Osteoblast (primary cell): ENCODE measurements around the gene OGFRL1. TPM values are rescaled to one million over a fixed set of nuclear protein-coding genes. Genes with fewer than 3 reads are reported as not detected.
A peak's percentile ranks its signal among the peaks of the same experiment; 100 is the strongest.

Experiments used
- DNase-seq: peaks from one replicate; pipeline ENCODE4 v3.0.0; 2011; ENCODE audit warnings: low spot score, mixed read lengths; ENCODE audit not compliant: insufficient read length; ENCODE audit errors: missing footprints
- H2AFZ ChIP-seq: 2 replicates; pipeline ENCODE4 v1.6.0; 2011; ENCODE audit warnings: mild to moderate bottlenecking, low read length
- H3K27ac ChIP-seq: 2 replicates; pipeline ENCODE4 v1.5.1; 2011; ENCODE audit warnings: mild to moderate bottlenecking, low read depth, low read length, moderate library complexity
- H3K27me3 ChIP-seq: 2 replicates; pipeline ENCODE4 v1.6.0; 2012; ENCODE audit warnings: mild to moderate bottlenecking, control low read depth, inconsistent platforms, low read length, moderate library complexity; ENCODE audit not compliant: insufficient read depth
- H3K36me3 ChIP-seq: 2 replicates; pipeline ENCODE4 v1.5.1; 2011; ENCODE audit warnings: mild to moderate bottlenecking, low read length, control low read depth, moderate library complexity; ENCODE audit not compliant: insufficient read depth
- H3K4me1 ChIP-seq: 2 replicates; pipeline ENCODE4 v1.5.1; 2011; ENCODE audit warnings: mild to moderate bottlenecking, low read length, control low read depth, moderate library complexity; ENCODE audit not compliant: insufficient read depth
- H3K4me2 ChIP-seq: 2 replicates; pipeline ENCODE4 v1.6.0; 2011; ENCODE audit warnings: mild to moderate bottlenecking, low read length; ENCODE audit not compliant: insufficient read depth
- H3K4me3 ChIP-seq: fragments of 200-600 bp; sonication (generic); 3 replicates; pipeline ENCODE4 v1.5.1; 2012; ENCODE audit warnings: mild to moderate bottlenecking, low read length, inconsistent platforms; ENCODE audit not compliant: insufficient read depth
- H3K79me2 ChIP-seq: 2 replicates; pipeline ENCODE4 v1.6.0; 2012; ENCODE audit warnings: mild to moderate bottlenecking, low read length, control low read depth, inconsistent platforms; ENCODE audit not compliant: insufficient read depth
- H3K9me3 ChIP-seq: 2 replicates; pipeline ENCODE4 v1.5.1; 2011; ENCODE audit warnings: low read depth, low read length, control low read depth
- H4K20me1 ChIP-seq: 2 replicates; pipeline ENCODE4 v1.6.0; 2012; ENCODE audit warnings: mild to moderate bottlenecking, low read length, control low read depth; ENCODE audit not compliant: insufficient read depth
- CTCF ChIP-seq: IDR thresholded peaks from 2 replicates; pipeline ENCODE4 v1.5.1; 2011; ENCODE audit warnings: mild to moderate bottlenecking, low read depth, low read length, moderate library complexity; ENCODE audit errors: extremely low read depth
- total RNA-seq: library from RNA; depleted of rRNA; stranded (reverse); fragments of >200 nt; gene quantifications from 2 replicates; pipeline ENCODE4 v1.2.3, GENCODE V29; 2012

Gene OGFRL1
- total RNA-seq, 1 donor, result 15.9 TPM

- Histone ChIP-seq H3K79me2 (peaks cover 28% of the 10 kb centered on the region), H3K4me2 (peak overlapping the region; percentile 34), H2AFZ (peak overlapping the region; percentile 37), H3K27me3 (no peaks in the 10 kb centered on the region), H3K9me3 (no peaks in the 10 kb centered on the region), H3K36me3 (no peaks in the 10 kb centered on the region), H3K27ac (no peak overlapping the region), H3K4me1 (peaks cover 9% of the 10 kb centered on the region), H3K4me3 (no peak overlapping the region), H4K20me1 (no peaks in the 10 kb centered on the region)
- no peak for TF ChIP-seq CTCF
- no peak for DNase-seq
Observed at GRCh38 chr6:71287038-71287437, 1.6 kb upstream of the OGFRL1 start.

DNA sequence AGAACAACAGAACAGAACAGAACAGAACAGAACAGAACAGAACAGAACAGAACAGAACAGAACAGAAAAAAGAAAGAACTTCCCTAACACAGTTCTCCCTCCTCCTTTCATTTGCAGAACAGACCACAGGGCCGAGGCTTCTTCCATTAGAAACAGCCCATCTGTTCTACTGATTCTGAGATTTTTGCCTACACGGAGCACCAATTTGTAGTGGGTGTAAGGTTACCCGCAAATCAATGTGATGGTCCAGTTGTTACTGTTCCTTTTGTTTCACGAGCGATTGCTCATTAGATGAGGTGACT, 734 bp upstream of the OGFRL1 start:
- H3K27ac ChIP-seq, result peak overlapping the region; percentile 32
- H3K27me3 ChIP-seq, result no peaks in the 10 kb centered on the region
- H3K4me1 ChIP-seq, result peaks cover 9% of the 10 kb centered on the region
- peak overlapping the region; percentile 87 for H2AFZ ChIP-seq
- no peaks in the 10 kb centered on the region for H3K36me3 ChIP-seq
- no peaks in the 10 kb centered on the region for H4K20me1 ChIP-seq
- H3K79me2 ChIP-seq, result peaks cover 33% of the 10 kb centered on the region
- H3K9me3 ChIP-seq, result no peaks in the 10 kb centered on the region
- no peak for DNase-seq
- peak overlapping the region; percentile 82 for H3K4me3 ChIP-seq
- H3K4me2 ChIP-seq, result peak overlapping the region; percentile 88
- no peak for TF ChIP-seq CTCF

DNA sequence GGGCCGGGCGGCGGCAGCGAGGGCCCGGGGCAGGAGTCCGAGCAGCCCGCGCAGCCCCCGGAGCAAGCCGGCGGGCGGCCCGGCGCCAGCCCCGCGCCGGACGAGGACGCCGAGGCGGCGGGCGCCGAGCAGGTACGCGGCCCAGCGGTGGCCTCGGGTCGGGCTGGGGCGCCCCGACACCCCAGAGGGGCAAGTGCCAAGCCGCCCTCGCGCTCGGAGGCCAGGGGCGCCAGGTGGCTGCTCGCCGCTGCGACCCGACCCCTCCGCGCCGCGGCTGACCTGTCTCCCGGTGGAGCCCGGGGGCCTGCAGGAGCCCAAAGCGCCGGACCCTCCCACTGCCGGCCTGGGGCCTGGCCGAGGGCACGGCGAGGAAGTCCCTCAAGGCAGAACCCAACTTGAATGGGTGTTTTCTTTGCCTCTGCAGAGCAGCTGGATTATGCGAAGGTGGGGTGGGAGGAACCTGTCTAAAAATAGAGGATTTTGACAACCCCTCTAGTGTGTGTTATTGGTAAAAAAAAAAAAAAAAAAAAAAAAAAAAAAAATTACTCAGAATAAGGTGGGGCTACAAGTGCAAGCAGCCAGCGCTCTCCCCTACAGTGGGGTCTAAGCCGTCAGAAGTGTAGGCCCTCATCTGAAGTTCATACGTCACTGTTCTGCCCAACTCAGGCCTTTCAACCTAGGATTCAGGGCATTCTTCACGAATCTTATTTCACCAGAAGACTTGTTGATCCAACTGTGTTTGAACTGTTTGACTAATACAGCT, 609 bp downstream of the OGFRL1 start:
- Histone ChIP-seq H2AFZ (peak overlapping the region; percentile 12), H3K27ac (peak overlapping the region; percentile 48)
- peak; percentile 87 for DNase-seq

More for the DNA sequence above, 609 bp downstream of the OGFRL1 start:
- Histone ChIP-seq H3K4me3 (peak overlapping the region; percentile 82), H3K4me1 (peaks cover 16% of the 10 kb centered on the region), H3K27me3 (no peaks in the 10 kb centered on the region), H3K79me2 (peaks cover 33% of the 10 kb centered on the region), H4K20me1 (no peaks in the 10 kb centered on the region), H3K36me3 (no peaks in the 10 kb centered on the region), H3K4me2 (peak overlapping the region; percentile 80), H3K9me3 (no peaks in the 10 kb centered on the region)
- no peak for TF ChIP-seq CTCF
